Naive thymus-derived CD4-positive, alpha-beta T cell (primary cell): ENCODE data around the gene NDUFA8. TPM values are rescaled to one million over a fixed set of nuclear protein-coding genes. Genes with fewer than 3 reads are reported as not detected.

Experiments used
- ATAC-seq: fragments of 150-1000 bp; cut with Tn5 transposase; 2 replicates; pipeline ENCODE4 v1.10.0; 2021; ENCODE audit warnings: mild to moderate bottlenecking, moderate library complexity
- CTCF ChIA-PET: fragments of 350-600 bp; sonication (Branson Sonifier 250); formaldehyde crosslinking; loops from one replicate; lab custom pipeline; 2021; ENCODE audit warnings: antibody characterized with exemption; lab: Charles Lee
- POLR2A ChIA-PET: fragments of 350-600 bp; sonication (Branson Sonifier 250); formaldehyde crosslinking; loops from one replicate; lab custom pipeline; 2021; ENCODE audit warnings: antibody characterized with exemption, inconsistent platforms; lab: Charles Lee
- DNase-seq, 9 donors: peaks; one replicate each; pipeline versions ENCODE4 v3.0.0 to v3.0.0-alpha.2; 2020 to 2022; ENCODE audit warnings: mixed read lengths in 1 of 9
- H3K27ac ChIP-seq: one replicate; pipeline ENCODE4 v1.7.0; 2013; ENCODE audit warnings: mild to moderate bottlenecking, low read depth, low read length, moderate library complexity
- H3K27me3 ChIP-seq, 2 donors: one replicate each; pipeline ENCODE4 v1.7.0; 2013; ENCODE audit warnings: low read length in 2 of 2, mild to moderate bottlenecking in 2 of 2, moderate library complexity in 2 of 2; ENCODE audit not compliant: control insufficient read depth in 2 of 2, insufficient read depth in 2 of 2
- H3K36me3 ChIP-seq, 3 experiments: 1 replicate in 2 of 3; 2 replicates in 1 of 3; pipeline ENCODE4 v1.7.0; 2013; ENCODE audit warnings: low read length in 3 of 3, mild to moderate bottlenecking in 3 of 3, moderate library complexity in 1 of 3; ENCODE audit not compliant: insufficient read depth in 3 of 3, control insufficient read depth in 2 of 3
- H3K4me1 ChIP-seq, 2 donors: one replicate each; pipeline ENCODE4 v1.7.0; 2013; ENCODE audit warnings: low read length in 2 of 2, mild to moderate bottlenecking in 2 of 2, moderate library complexity in 1 of 2; ENCODE audit not compliant: control insufficient read depth in 2 of 2, insufficient read depth in 2 of 2
- H3K4me3 ChIP-seq: 2 replicates; pipeline ENCODE4 v1.7.0; 2013; ENCODE audit warnings: mild to moderate bottlenecking, low read length
- H3K9me3 ChIP-seq, 3 experiments: 1 replicate in 2 of 3; 2 replicates in 1 of 3; pipeline ENCODE4 v1.7.0; 2013; ENCODE audit warnings: low read length in 3 of 3; ENCODE audit not compliant: control insufficient read depth in 2 of 3
- H3K27ac Mint-ChIP-seq, 9 donors: one replicate each; pipeline ENCODE4 v1.8.0; 2020 to 2022; ENCODE audit warnings: mixed read lengths in 9 of 9, mild to moderate bottlenecking in 8 of 9, moderate library complexity in 5 of 9, inconsistent platforms in 2 of 9
- H3K27me3 Mint-ChIP-seq, 5 donors: one replicate each; pipeline ENCODE4 v1.8.0; 2021 to 2022; ENCODE audit warnings: mixed read lengths in 5 of 5, mild to moderate bottlenecking in 1 of 5
- H3K36me3 Mint-ChIP-seq, 5 donors: one replicate each; pipeline ENCODE4 v1.8.0; 2020 to 2022; ENCODE audit warnings: mixed read lengths in 5 of 5, mild to moderate bottlenecking in 3 of 5, inconsistent platforms in 1 of 5
- H3K4me1 Mint-ChIP-seq, 7 donors: one replicate each; pipeline ENCODE4 v1.8.0; 2020 to 2022; ENCODE audit warnings: mixed read lengths in 7 of 7, mild to moderate bottlenecking in 3 of 7, inconsistent platforms in 1 of 7
- H3K4me3 Mint-ChIP-seq, 10 donors: one replicate each; pipeline ENCODE4 v1.8.0; 2020 to 2022; ENCODE audit warnings: mild to moderate bottlenecking in 10 of 10, mixed read lengths in 10 of 10, moderate library complexity in 6 of 10, inconsistent platforms in 2 of 10
- H3K9me3 Mint-ChIP-seq, 11 donors: one replicate each; pipeline ENCODE4 v1.8.0; 2020 to 2022; ENCODE audit warnings: mixed read lengths in 11 of 11, mild to moderate bottlenecking in 4 of 11, inconsistent platforms in 1 of 11, moderate library complexity in 1 of 11
- intact Hi-C, 2 donors: fragments of 100-400 bp; cut with micrococcal nuclease; formaldehyde crosslinking; loops; one replicate each; pipeline ENCODE4 v1.15.1; 2023
- polyA plus RNA-seq, 2 donors: library from polyadenylated mRNA; unstranded; fragments of 300-500 nt; fragmentation: Illumina TruSeq; gene quantifications; one replicate each; pipeline ENCODE4 v1.2.3, GENCODE V29; 2021
- total RNA-seq, 6 experiments: library from RNA in 5 of 6; stranded (reverse) in 5 of 6; gene quantifications; 1 replicate in 5 of 6; 2 replicates in 1 of 6; pipeline ENCODE4 v1.2.3 and lab custom pipeline; 2021 to 2026

NDUFA8 gene
- total and polyA plus RNA-seq, 7 experiments from 2014 or later = 6.7 to 93.6 (median 18.2) TPM

DNA sequence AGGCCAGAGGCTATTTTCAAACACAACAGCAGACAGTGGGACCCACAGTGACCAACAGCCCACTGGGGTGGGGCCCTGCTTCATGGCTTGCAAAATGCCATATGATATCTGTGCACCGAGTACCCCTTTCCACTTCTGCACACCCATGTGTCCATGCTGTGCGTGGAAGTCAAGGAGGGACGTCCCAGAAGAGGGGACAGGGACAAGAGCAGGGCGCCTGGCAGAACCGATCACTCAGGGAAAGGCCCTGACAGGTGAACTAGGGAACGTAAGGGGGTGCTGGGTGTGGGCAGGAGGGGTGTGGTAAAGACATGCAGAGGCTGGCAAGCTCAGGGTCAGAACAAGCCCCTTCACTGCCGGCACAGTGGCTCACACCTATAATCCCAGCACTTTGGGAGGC is 58.8 kb downstream of the NDUFA8 start:
- peaks cover 0 to 4% of the 10 kb centered on the region in 2 donors for H3K4me1 ChIP-seq
- intact Hi-C loops = no loop called here
- POLR2A ChIA-PET = no interaction called here

DNA sequence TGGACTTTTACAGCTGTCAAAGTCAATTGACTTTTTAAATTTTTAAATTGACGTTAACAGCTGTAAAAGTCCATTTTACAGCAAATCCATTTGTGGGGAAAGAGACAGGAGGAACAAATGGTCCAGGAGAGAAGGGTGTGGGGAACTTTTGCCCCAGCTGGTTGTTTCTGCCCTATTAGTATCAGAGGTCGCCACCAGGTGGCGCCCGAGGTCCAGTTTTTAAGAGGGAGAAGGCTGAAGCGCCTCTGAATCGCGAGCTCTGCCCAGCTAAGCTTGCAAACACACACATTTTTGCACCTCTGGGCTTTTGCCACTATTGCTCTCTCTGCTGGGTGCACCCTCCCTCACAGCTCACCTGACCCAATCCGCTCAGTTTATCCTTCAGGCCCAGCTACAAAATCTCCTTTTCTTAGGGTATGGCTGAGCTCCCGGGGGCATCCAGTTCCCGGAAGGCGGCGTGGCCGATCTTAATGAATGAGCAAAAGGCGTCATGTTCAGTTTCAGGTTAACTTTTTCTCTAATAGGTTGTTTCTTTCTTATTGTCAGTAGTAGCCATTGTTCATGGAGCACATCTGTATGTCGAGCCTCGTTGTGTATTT is 60.2 kb downstream of the NDUFA8 start:
- H3K9me3 ChIP-seq = no peaks in the 10 kb centered on the region
- H3K4me3 ChIP-seq = no peak overlapping the region
- ATAC-seq (peak; percentile 86), DNase-seq (peak; percentile 54 to 79 (median 71))
- ChIA-PET POLR2A (interaction anchor here (0.6 to 1.0 kb wide), 3 partner anchors 23 to 711 kb away, joined by 3 read pairs; no protein-coding TSS in a partner anchor), CTCF (interaction anchor here (0.5 to 5.3 kb wide), 21 partner anchors 9 to 1611 kb away, joined by 3 to 59 read pairs (median 6); partner anchors contain the start of genes MORN5 and NDUFA8)
- no peaks in the 10 kb centered on the region for H3K27me3 ChIP-seq
- H3K4me1 ChIP-seq = peaks cover 0 to 11% of the 10 kb centered on the region in 2 donors
- H3K27ac Mint-ChIP-seq = no peak overlapping the region
- H3K36me3 Mint-ChIP-seq = peaks cover 0 to 7% (median 5%) of the 10 kb centered on the region in 5 donors
- intact Hi-C loops = loop anchor here (1.0 to 10.0 kb wide), 6 partner anchors 24 to 1245 kb away; partner anchors contain the start of gene RC3H2 (in 2 of the 2)
- H3K4me3 Mint-ChIP-seq = peak overlapping the region in 7 of 10 donors; percentile 10 to 80 (median 48)
- H3K4me1 Mint-ChIP-seq = peaks cover 7 to 19% (median 11%) of the 10 kb centered on the region in 7 donors
- peaks cover 3 to 14% (median 6%) of the 10 kb centered on the region in 11 donors for H3K9me3 Mint-ChIP-seq
- peaks cover 0 to 29% (median 6%) of the 10 kb centered on the region in 5 donors for H3K27me3 Mint-ChIP-seq
- no peak overlapping the region for H3K27ac ChIP-seq
- H3K36me3 ChIP-seq = no peaks in the 10 kb centered on the region

More for the DNA sequence above, 58.8 kb downstream of the NDUFA8 start:
- Histone ChIP-seq H3K27me3 (no peaks in the 10 kb centered on the region), H3K9me3 (no peaks in the 10 kb centered on the region), H3K36me3 (no peaks in the 10 kb centered on the region), H3K27ac (no peak overlapping the region), H3K4me3 (no peak overlapping the region)
- Mint-ChIP-seq H3K9me3 (peaks cover 3 to 15% (median 7%) of the 10 kb centered on the region in 11 donors), H3K27me3 (peaks cover 0 to 18% (median 6%) of the 10 kb centered on the region in 5 donors), H3K4me3 (no peak overlapping the region), H3K27ac (no peak overlapping the region), H3K36me3 (peaks cover 0 to 7% (median 5%) of the 10 kb centered on the region in 5 donors), H3K4me1 (peaks cover 0 to 7% (median 4%) of the 10 kb centered on the region in 7 donors)
- no peak for ATAC-seq
- DNase-seq = no peak
- CTCF ChIA-PET = interaction anchor here (0.8 to 1.1 kb wide), 2 partner anchors 21 to 250 kb away, joined by 3 read pairs; no protein-coding TSS in a partner anchor

DNA sequence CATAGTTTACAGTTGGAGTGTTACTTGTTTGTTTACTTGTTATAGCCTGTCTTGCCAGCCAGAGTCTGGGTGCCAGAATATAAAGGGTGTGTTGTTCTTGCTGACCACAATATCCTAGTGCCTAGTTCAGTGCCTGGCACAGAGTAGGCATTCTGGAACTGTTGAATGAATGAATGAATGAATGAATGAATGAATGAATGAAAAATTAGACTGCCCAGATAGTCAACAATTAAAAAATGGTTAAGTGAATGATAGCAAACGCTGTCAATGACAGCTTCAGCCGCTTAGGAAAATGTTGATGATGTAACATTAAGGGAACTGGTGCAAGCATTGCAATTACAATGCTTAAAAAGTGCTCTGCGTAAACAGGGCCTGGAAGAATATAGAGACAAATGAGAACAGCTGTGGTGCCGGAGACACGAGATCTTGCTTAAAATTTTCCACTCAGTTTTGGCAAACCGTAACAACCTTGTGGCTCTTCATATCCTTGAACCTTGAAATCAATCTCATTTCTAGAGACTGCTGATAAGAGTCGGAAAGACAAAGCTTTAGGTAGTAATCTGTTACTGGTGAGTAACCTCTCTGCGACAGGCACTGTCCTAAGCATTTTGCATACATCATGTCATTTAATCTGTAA is 61.8 kb downstream of the NDUFA8 start:
- ATAC-seq = no peak
- intact Hi-C loops = loop anchor here (2.0 to 10.0 kb wide), 3 partner anchors 355 to 1247 kb away; partner anchors contain the start of gene RC3H2 (in 2 of the 2)
- POLR2A ChIA-PET = no interaction called here
- Histone ChIP-seq H3K36me3 (peaks cover 0 to under 1% (median 0%) of the 10 kb centered on the region in 3 experiments), H3K4me3 (no peak overlapping the region), H3K27ac (no peak overlapping the region), H3K27me3 (no peaks in the 10 kb centered on the region), H3K9me3 (no peaks in the 10 kb centered on the region), H3K4me1 (peaks cover 0 to 11% of the 10 kb centered on the region in 2 donors)
- no peaks in the 10 kb centered on the region for H3K36me3 Mint-ChIP-seq
- peaks cover 0 to 34% (median 6%) of the 10 kb centered on the region in 5 donors for H3K27me3 Mint-ChIP-seq
- CTCF ChIA-PET = interaction anchor here (1.1 to 5.3 kb wide), 10 partner anchors 9 to 719 kb away, joined by 3 to 59 read pairs (median 10); no protein-coding TSS in a partner anchor
- no peak for DNase-seq
- H3K4me1 Mint-ChIP-seq = peaks cover 11 to 26% (median 16%) of the 10 kb centered on the region in 7 donors
- peaks cover 0 to 2% (median 0%) of the 10 kb centered on the region in 11 donors for H3K9me3 Mint-ChIP-seq
- no peak overlapping the region for H3K4me3 Mint-ChIP-seq
- no peak overlapping the region for H3K27ac Mint-ChIP-seq

DNA sequence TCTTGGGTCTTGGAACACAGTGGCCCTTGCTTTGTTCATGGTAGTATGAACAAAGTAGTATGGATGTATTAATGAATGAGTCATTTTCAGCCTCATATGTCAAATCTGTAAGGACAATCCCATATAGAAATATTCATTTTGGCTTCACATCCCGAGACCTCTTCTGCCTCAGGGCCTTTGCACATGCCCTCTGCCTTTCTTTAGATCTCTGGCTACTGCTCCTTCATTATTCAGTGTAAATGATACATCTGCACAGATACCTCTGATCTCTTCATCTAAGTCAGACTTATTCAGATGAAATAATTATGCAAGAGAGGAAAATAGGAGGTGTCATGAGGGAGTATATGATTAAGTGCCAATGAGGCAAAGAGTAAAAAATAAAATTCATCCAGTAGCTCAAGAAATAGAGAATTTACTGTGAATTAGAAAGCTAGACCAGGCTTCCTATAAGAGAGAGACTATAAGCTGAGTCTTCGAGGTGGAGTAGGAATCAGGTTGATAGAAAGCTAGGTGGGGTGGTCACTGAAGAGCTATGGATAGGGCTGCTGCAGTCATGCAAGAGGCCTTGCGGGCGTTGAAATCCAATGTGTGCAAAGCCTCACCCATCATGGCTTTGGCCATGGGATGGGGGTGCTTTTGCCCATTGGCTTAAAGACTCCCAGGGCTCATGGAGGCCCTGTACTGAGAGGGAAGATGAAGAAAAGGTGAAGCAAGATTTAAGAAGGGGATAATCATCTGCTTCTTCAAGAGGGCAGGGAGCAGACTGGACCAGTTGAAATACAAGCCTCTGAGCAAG is 62.8 kb downstream of the NDUFA8 start:
- ChIA-PET CTCF (interaction anchor here (1.0 to 5.3 kb wide), 4 partner anchors 12 to 712 kb away, joined by 4 to 59 read pairs (median 31); no protein-coding TSS in a partner anchor), POLR2A (no interaction called here)
- Histone ChIP-seq H3K36me3 (peaks cover 0 to 5% (median 0%) of the 10 kb centered on the region in 3 experiments), H3K27ac (no peak overlapping the region), H3K9me3 (no peaks in the 10 kb centered on the region), H3K27me3 (no peaks in the 10 kb centered on the region), H3K4me3 (no peak overlapping the region), H3K4me1 (peaks cover 8 to 17% of the 10 kb centered on the region in 2 donors)
- Mint-ChIP-seq H3K4me3 (peak overlapping the region in 1 of 10 donors; percentile 3), H3K27me3 (peaks cover 0 to 34% (median 6%) of the 10 kb centered on the region in 5 donors), H3K9me3 (no peaks in the 10 kb centered on the region), H3K36me3 (peaks cover 0 to 3% (median 0%) of the 10 kb centered on the region in 5 donors), H3K4me1 (peaks cover 17 to 32% (median 22%) of the 10 kb centered on the region in 7 donors), H3K27ac (no peak overlapping the region)
- ATAC-seq (no peak), DNase-seq (no peak)
- intact Hi-C loops = loop anchor here (10.0 kb wide), 2 partner anchors 808 to 1248 kb away; partner anchors contain the start of gene RC3H2 (in 2 of the 2)

DNA sequence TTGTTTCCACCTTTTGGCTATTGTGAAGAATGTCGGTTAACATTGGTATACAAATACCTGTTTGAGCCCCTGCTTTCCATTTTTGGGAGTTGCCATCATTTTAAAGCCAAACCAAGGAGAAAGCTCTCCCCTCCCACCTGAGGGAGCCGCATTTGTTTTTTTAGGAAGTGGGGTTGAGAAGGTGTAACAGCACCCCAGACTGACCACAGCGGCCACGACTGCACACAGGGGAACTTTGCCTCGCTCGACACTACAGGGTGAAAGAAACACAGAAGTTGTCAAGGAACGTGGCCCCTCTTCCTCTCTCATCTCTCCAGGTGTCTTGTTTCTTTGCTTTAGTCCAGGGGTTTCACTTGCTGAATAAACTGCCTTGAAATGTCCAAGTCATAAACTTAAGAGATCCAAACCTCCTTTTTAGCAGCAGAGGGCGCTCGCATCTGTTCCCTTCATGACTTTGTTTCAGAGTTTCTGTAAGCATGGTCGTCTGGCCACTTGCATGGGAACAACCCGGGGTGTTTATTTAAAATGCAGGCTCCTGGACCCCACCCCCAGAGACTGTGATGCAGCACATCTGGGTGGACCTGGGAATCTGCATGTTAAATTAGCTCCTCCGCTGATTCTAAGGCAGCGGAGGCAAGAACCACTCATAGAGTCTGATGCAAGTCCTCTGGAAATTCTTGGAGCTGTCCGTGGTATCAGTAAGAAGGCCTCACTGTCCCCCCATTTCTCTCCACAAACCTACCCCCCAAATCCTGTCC is 64.4 kb downstream of the NDUFA8 start:
- H3K27me3 Mint-ChIP-seq = peaks cover 0 to 34% (median 6%) of the 10 kb centered on the region in 5 donors
- peak overlapping the region; percentile 40 to 99 (median 66) for H3K4me3 Mint-ChIP-seq
- Histone ChIP-seq H3K36me3 (peaks cover 0 to 5% (median 0%) of the 10 kb centered on the region in 3 experiments), H3K27me3 (no peaks in the 10 kb centered on the region), H3K27ac (no peak overlapping the region), H3K4me3 (no peak overlapping the region), H3K9me3 (no peaks in the 10 kb centered on the region), H3K4me1 (peaks cover 10 to 30% of the 10 kb centered on the region in 2 donors)
- H3K4me1 Mint-ChIP-seq = peaks cover 25 to 48% (median 38%) of the 10 kb centered on the region in 7 donors
- intact Hi-C loops = loop anchor here (1.0 to 10.0 kb wide), 4 partner anchors 255 to 1250 kb away; partner anchors contain the start of gene RC3H2 (in 2 of the 2)
- peak overlapping the region in 4 of 9 donors; percentile 6 to 52 (median 32) for H3K27ac Mint-ChIP-seq
- ChIA-PET POLR2A (no interaction called here), CTCF (interaction anchor here (0.5 to 5.3 kb wide), 8 partner anchors 9 to 714 kb away, joined by 3 to 59 read pairs (median 4); no protein-coding TSS in a partner anchor)
- H3K36me3 Mint-ChIP-seq = peaks cover 0 to 4% (median 3%) of the 10 kb centered on the region in 5 donors
- ATAC-seq (no peak), DNase-seq (peak in 7 of 9 donors; percentile 20 to 52 (median 43))
- peaks cover 0 to 2% (median 0%) of the 10 kb centered on the region in 11 donors for H3K9me3 Mint-ChIP-seq
